HepG2 (cell line): Measurements from ENCODE around the gene PIGL. TPM values are rescaled to one million over a fixed set of nuclear protein-coding genes. Genes with fewer than 3 reads are reported as not detected.
A peak's percentile ranks its signal among the peaks of the same experiment; 100 is the strongest.

Source experiments
- BORCS8-MEF2B ChIP-seq: sonication (generic); formaldehyde crosslinking; IDR thresholded peaks from 2 replicates; pipeline ENCODE4 v1.8.0; 2022; ENCODE audit warnings: mild to moderate bottlenecking, missing genetic modification reagents
- CBX1 ChIP-seq: IDR thresholded peaks from one replicate; pipeline ENCODE4 v1.6.1; 2016; ENCODE audit warnings: antibody characterized with exemption, low read depth
- CBX2 ChIP-seq, 2 experiments: fragments of 200-600 bp in 1 of 2; sonication (generic); formaldehyde crosslinking in 1 of 2; IDR thresholded peaks; 2 replicates each; pipeline versions ENCODE4 v1.7.0 to v1.8.1; 2018 to 2022; ENCODE audit warnings: low read depth in 2 of 2, low read length in 1 of 2, mild to moderate bottlenecking in 1 of 2, missing genetic modification reagents in 1 of 2
- E2F5 ChIP-seq: sonication (generic); formaldehyde crosslinking; conservative IDR thresholded peaks from 2 replicates; pipeline ENCODE4 v1.4.0; 2020; ENCODE audit warnings: missing genetic modification reagents
- IRF9 ChIP-seq: sonication (generic); formaldehyde crosslinking; IDR thresholded peaks from 2 replicates; pipeline ENCODE4 v1.8.0; 2022; ENCODE audit warnings: missing genetic modification reagents, mild to moderate bottlenecking, borderline replicate concordance
- ISL2 ChIP-seq: sonication (generic); formaldehyde crosslinking; IDR thresholded peaks from 2 replicates; pipeline ENCODE4 v1.5.0; 2020; ENCODE audit warnings: missing genetic modification reagents
- ISX ChIP-seq: sonication (generic); formaldehyde crosslinking; conservative IDR thresholded peaks from 2 replicates; pipeline ENCODE4 v1.5.0; 2020; ENCODE audit warnings: missing genetic modification reagents
- KDM3A ChIP-seq: IDR thresholded peaks from 2 replicates; pipeline ENCODE4 v1.6.1; 2018; ENCODE audit warnings: low read depth, missing compliant biosample characterization
- NAIF1 ChIP-seq: sonication (generic); formaldehyde crosslinking; IDR thresholded peaks from 2 replicates; pipeline ENCODE4 v1.5.0; 2020; ENCODE audit warnings: mild to moderate bottlenecking, missing genetic modification reagents, borderline replicate concordance
- NCOA1 ChIP-seq: sonication (generic); formaldehyde crosslinking; IDR thresholded peaks from 2 replicates; pipeline ENCODE4 v1.9.0; 2021; ENCODE audit warnings: missing genetic modification reagents
- PBX3 ChIP-seq: sonication (generic); formaldehyde crosslinking; IDR thresholded peaks from 2 replicates; pipeline ENCODE4 v1.8.1; 2023; ENCODE audit warnings: missing genetic modification reagents, inconsistent platforms, borderline replicate concordance
- PHB2 ChIP-seq: fragments of 450-650 bp; IDR thresholded peaks from 2 replicates; pipeline ENCODE4 v1.6.1; 2018; ENCODE audit not compliant: partially characterized antibody
- PHF8 ChIP-seq: sonication (generic); formaldehyde crosslinking; IDR thresholded peaks from 2 replicates; pipeline ENCODE4 v1.5.0; 2020; ENCODE audit warnings: missing genetic modification reagents
- POLR2A ChIP-seq, 2 experiments: IDR thresholded peaks; 2 replicates each; pipeline ENCODE4 v1.6.1; 2011; ENCODE audit warnings: low read depth in 2 of 2, low read length in 2 of 2, mild to moderate bottlenecking in 1 of 2, moderate library complexity in 1 of 2; ENCODE audit not compliant: insufficient read depth in 1 of 2
- THAP9 ChIP-seq: sonication (generic); formaldehyde crosslinking; IDR thresholded peaks from 2 replicates; pipeline ENCODE4; 2020; ENCODE audit warnings: missing genetic modification reagents, mild to moderate bottlenecking, borderline replicate concordance
- TRAFD1 ChIP-seq: sonication (generic); formaldehyde crosslinking; IDR thresholded peaks from 2 replicates; pipeline ENCODE4 v1.5.1; 2020; ENCODE audit warnings: missing genetic modification reagents, mild to moderate bottlenecking, borderline replicate concordance
- ZNF441 ChIP-seq: sonication (generic); formaldehyde crosslinking; IDR thresholded peaks from 2 replicates; pipeline ENCODE4 v1.7.0; 2021; ENCODE audit warnings: missing genetic modification reagents, borderline replicate concordance
- ZNF547 ChIP-seq: sonication (generic); formaldehyde crosslinking; IDR thresholded peaks from 2 replicates; pipeline ENCODE4 v1.5.1; 2020; ENCODE audit warnings: mild to moderate bottlenecking, missing genetic modification reagents
- ZNF83 ChIP-seq: sonication (generic); formaldehyde crosslinking; IDR thresholded peaks from 2 replicates; pipeline ENCODE4 v1.4.0; 2020; ENCODE audit warnings: missing genetic modification reagents, mild to moderate bottlenecking, borderline replicate concordance
- ZZZ3 ChIP-seq: sonication (generic); formaldehyde crosslinking; IDR thresholded peaks from 2 replicates; pipeline ENCODE4 v1.4.0; 2020; ENCODE audit warnings: missing genetic modification reagents, mild to moderate bottlenecking, borderline replicate concordance
- polyA plus RNA-seq, 8 experiments: library from polyadenylated mRNA; depleted of rRNA in 3 of 8; stranded (reverse) in 7 of 8; unstranded in 1 of 8; fragments of >200 nt; fragmentation: Illumina TruSeq in 4 of 8; extraction: Trizol in 4 of 8; gene quantifications; 2 replicates each; pipeline versions ENCODE4 v1.2.1 to v1.2.3, GENCODE V29; 2011 to 2016; ENCODE audit warnings: low read depth in 4 of 8, missing spikeins in 1 of 8, mixed read lengths in 1 of 8; ENCODE audit not compliant: insufficient read depth in 1 of 8
- total RNA-seq, 5 experiments: library from RNA; depleted of rRNA; stranded (reverse); fragments of >200 nt; fragmentation: Illumina TruSeq; extraction: Trizol; gene quantifications; 2 replicates each; pipeline ENCODE4 v1.2.3, GENCODE V29; 2016; ENCODE audit warnings: low read depth in 1 of 5

The PIGL gene
- total and polyA plus RNA-seq, 2 of the 13 experiments (the other 11 are each of a cell fraction or from before 2014, with no cell fraction given), result 28.5 to 63.8 TPM

- TF ChIP-seq IRF9 (CRISPR knock-in tag), result peak; percentile 89
- 0 out of 2 replicates have a peak, but pooled peaks have one; percentile 54 for TF ChIP-seq E2F5 (CRISPR knock-in tag)
- peak; percentile 95 to 99 for TF ChIP-seq POLR2A (IDR thresholded peaks at IDR 0.05; ENCODE audit: insufficient read depth in 1 of 2, low read depth in 2 of 2, low read length in 2 of 2)
- peak; percentile 34 for TF ChIP-seq CBX1
- peak; percentile 96 for TF ChIP-seq THAP9 (CRISPR knock-in tag)
- TF ChIP-seq CBX2 (IDR thresholded peaks at IDR 0.05; ENCODE audit: low read depth, low read length), result no peak
- TF ChIP-seq CBX2 (CRISPR knock-in tag; IDR thresholded peaks at IDR 0.05; ENCODE audit: low read depth), result no peak
- TF ChIP-seq ZNF83 (CRISPR knock-in tag), result 0 out of 2 replicates have a peak, but pooled peaks have one; percentile 70
- peak; percentile 64; the same call in 1 of the 2 replicates for TF ChIP-seq ZNF441 (CRISPR knock-in tag)
- no peak for TF ChIP-seq ISX (CRISPR knock-in tag)
- TF ChIP-seq ZNF547 (CRISPR knock-in tag), result peak; percentile 34; the same call in 1 of the 2 replicates
- 0 out of 2 replicates have a peak, but pooled peaks have one; percentile 54 for TF ChIP-seq NAIF1 (CRISPR knock-in tag)
- no peak for TF ChIP-seq PHB2
- peak; percentile 87 for TF ChIP-seq PHF8 (CRISPR knock-in tag)
- TF ChIP-seq TRAFD1 (CRISPR knock-in tag), result no peak
- peak; percentile 77 for TF ChIP-seq ISL2 (CRISPR knock-in tag)
- TF ChIP-seq ZZZ3 (CRISPR knock-in tag), result peak; percentile 82
- peak; percentile 82 for TF ChIP-seq BORCS8-MEF2B (CRISPR knock-in tag)
- TF ChIP-seq NCOA1 (CRISPR knock-in tag), result no peak
- TF ChIP-seq PBX3 (CRISPR knock-in tag), result no peak
- TF ChIP-seq KDM3A (CRISPR knock-in tag), result peak; percentile 43; the same call in 1 of the 2 replicates
These were observed at the start of gene PIGL (continued) for GRCh38 chr17:16217002-16217635.
